Measurements from ENCODE around the gene RIN2. TPM values are rescaled to one million over a fixed set of nuclear protein-coding genes. Genes with fewer than 3 reads are reported as not detected.

Gene RIN2
- total and polyA plus RNA-seq, 2 experiments from 2014 or later = 0.08 to 1.4 TPM

- Mint-ChIP-seq H3K27ac (no peak overlapping the region), H3K36me3 (ENCODE audit: low read depth) (no peaks in the 10 kb centered on the region), H3K9me3 (no peaks in the 10 kb centered on the region), H3K27me3 (ENCODE audit: insufficient read depth, low read depth, poor library complexity) (no peaks in the 10 kb centered on the region), H3K4me3 (no peak overlapping the region), H3K4me1 (no peaks in the 10 kb centered on the region)
- Histone ChIP-seq H2AFZ (no peak overlapping the region), H3K4me1 (ENCODE audit: insufficient read depth) (no peaks in the 10 kb centered on the region), H3K36me3 (ENCODE audit: insufficient read depth) (no peaks in the 10 kb centered on the region), H3K4me3 (no peak overlapping the region), H4K20me1 (replicated peaks; ENCODE audit: insufficient read depth) (no peaks in the 10 kb centered on the region), H3K27ac (ENCODE audit: low read depth) (no peak overlapping the region), H3K27me3 (ENCODE audit: insufficient read depth) (no peaks in the 10 kb centered on the region), H3K79me2 (replicated peaks; ENCODE audit: insufficient read depth) (no peaks in the 10 kb centered on the region), H3K9me2 (ENCODE audit: insufficient read depth) (no peaks in the 10 kb centered on the region), H3K4me2 (no peak overlapping the region), H3F3A (replicated peaks; ENCODE audit: low read depth) (no peaks in the 10 kb centered on the region)
- ATAC-seq (peak; percentile 99), DNase-seq (ENCODE audit: low spot score) (peak; percentile 58)
- TF ChIP-seq ZNF462 (CRISPR knock-in tag; IDR thresholded peaks at IDR 0.05) (0 out of 2 replicates have a peak, but pooled peaks have one; percentile 50), CREB1 (CRISPR knock-in tag; IDR thresholded peaks at IDR 0.05; ENCODE audit: low read depth) (no peak), NANOG (IDR thresholded peaks at IDR 0.05; ENCODE audit: borderline replicate concordance) (no peak), JUNB (IDR thresholded peaks at IDR 0.05; ENCODE audit: unreplicated experiment) (no peak), ZNF331 (CRISPR knock-in tag; IDR thresholded peaks at IDR 0.05; ENCODE audit: low read depth) (no peak), EZH2 (IDR thresholded peaks at IDR 0.05; ENCODE audit: low read depth, unreplicated experiment) (no peak), CTCF (conservative IDR thresholded peaks at IDR 0.05; ENCODE audit: low read depth in 2 of 2) (peak; percentile 55 to 56), STAT1 (IDR thresholded peaks at IDR 0.05; ENCODE audit: unreplicated experiment) (no peak), EZH2phosphoT487 (IDR thresholded peaks at IDR 0.05; ENCODE audit: unreplicated experiment) (no peak), POLR2AphosphoS5 (IDR thresholded peaks at IDR 0.05; ENCODE audit: low read depth) (no peak), REST (IDR thresholded peaks at IDR 0.05; ENCODE audit: unreplicated experiment) (no peak), ZNF114 (CRISPR knock-in tag; IDR thresholded peaks at IDR 0.05) (peak; percentile 56; the same call in 1 of the 2 replicates), ETS1 (IDR thresholded peaks at IDR 0.05) (no peak)
Observed at GRCh38 chr20:19802492-19803158, 44.6 kb downstream of the RIN2 start.

Data from GM23338 (cell line).